Measurements from ENCODE around the gene SH2D6. TPM values are rescaled to one million over a fixed set of nuclear protein-coding genes. Genes with fewer than 3 reads are reported as not detected.

The SH2D6 gene
- total and polyA plus RNA-seq, 9 of the 15 experiments (the other 6 are each of a cell fraction or from before 2014, with no cell fraction given), result 0.07 to 0.76 (median 0.33) TPM; not detected in 2

- H3K4me3 ChIP-seq, result no peak overlapping the region
- H3K9me1 ChIP-seq (ENCODE audit: control insufficient read depth, insufficient read depth, low read length), result no peaks in the 10 kb centered on the region
- H3K4me2 ChIP-seq (ENCODE audit: insufficient read depth, low read length), result no peak overlapping the region
- H2AFZ ChIP-seq (ENCODE audit: low read depth, low read length), result no peak overlapping the region
- H3K9me3 ChIP-seq (replicated peaks; ENCODE audit: control insufficient read depth, insufficient read depth, low read depth, low read length), result peaks cover 2% of the 10 kb centered on the region; the same call in 1 of the 2 replicates
- H3K36me3 ChIP-seq (ENCODE audit: control insufficient read depth, insufficient read depth, low read length), result peaks cover 7% of the 10 kb centered on the region; the same call in 1 of the 3 replicates
- no peaks in the 10 kb centered on the region for H3K4me1 ChIP-seq (replicated peaks in 1 of 2; ENCODE audit: control insufficient read depth in 2 of 2, insufficient read depth in 2 of 2, low read length in 2 of 2)
- TF ChIP-seq NR3C1 (CRISPR knock-in tag; IDR thresholded peaks at IDR 0.05) (no peak), XRCC5 (IDR thresholded peaks at IDR 0.05; ENCODE audit: low read depth, low read length) (no peak)
- intact Hi-C loops (cut with micrococcal nuclease) (no loop called here), in situ Hi-C loops (cut with MboI) (no loop called here)
- H3K27ac ChIP-seq (ENCODE audit: extremely low read depth, low read depth, low read length), result no peak overlapping the region
- H3K27me3 ChIP-seq (ENCODE audit: control insufficient read depth in 2 of 2, insufficient read depth in 2 of 2, low read length in 2 of 2), result no peaks in the 10 kb centered on the region
- no peak for DNase-seq (ENCODE audit: extremely low read depth in 1 of 4, low spot score in 3 of 4)
- CTCF ChIA-PET (ENCODE audit: low intra/inter-chr PET ratio), result no interaction called here
- BruUV-seq (replicated peaks), result no TSS peak
- no peaks in the 10 kb centered on the region for H4K20me1 ChIP-seq (replicated peaks; ENCODE audit: control insufficient read depth, insufficient read depth, low read length)
- no peaks in the 10 kb centered on the region for H3K79me2 ChIP-seq (ENCODE audit: control insufficient read depth, insufficient read depth, low read length)
- WGBS (ENCODE audit: insufficient coverage, low coverage, missing lambda C conversion rate), result 56% methylated on average over 5 of the region's 5 CpGs
- ATAC-seq, result no peak
- POLR2A ChIA-PET, result interaction anchor here (0.6 to 1.1 kb wide), 3 partner anchors 42 to 163 kb away, joined by 3 to 4 read pairs (median 3); partner anchors contain the start of gene MAT2A
- no peak for FAIRE-seq
- H3K9ac ChIP-seq (ENCODE audit: insufficient read depth in 1 of 2, low read depth in 2 of 2, low read length in 2 of 2), result no peak overlapping the region
Observed at GRCh38 chr2:85376291-85377065, 42.0 kb upstream of the SH2D6 start.

GRCh38 chr2:85377083-85377482, 41.4 kb upstream of the SH2D6 start:
- Histone ChIP-seq H3K36me3 (ENCODE audit: control insufficient read depth, insufficient read depth, low read length) (peaks cover 7% of the 10 kb centered on the region; the same call in 1 of the 3 replicates), H3K9ac (ENCODE audit: insufficient read depth in 1 of 2, low read depth in 2 of 2, low read length in 2 of 2) (no peak overlapping the region), H2AFZ (ENCODE audit: low read depth, low read length) (no peak overlapping the region), H3K9me1 (ENCODE audit: control insufficient read depth, insufficient read depth, low read length) (no peaks in the 10 kb centered on the region), H3K4me1 (replicated peaks in 1 of 2; ENCODE audit: control insufficient read depth in 2 of 2, insufficient read depth in 2 of 2, low read length in 2 of 2) (no peaks in the 10 kb centered on the region), H3K4me3 (no peak overlapping the region), H3K27ac (ENCODE audit: extremely low read depth, low read depth, low read length) (no peak overlapping the region), H3K9me3 (replicated peaks; ENCODE audit: control insufficient read depth, insufficient read depth, low read depth, low read length) (peaks cover 2% of the 10 kb centered on the region; the same call in 1 of the 2 replicates), H4K20me1 (replicated peaks; ENCODE audit: control insufficient read depth, insufficient read depth, low read length) (no peaks in the 10 kb centered on the region), H3K79me2 (ENCODE audit: control insufficient read depth, insufficient read depth, low read length) (no peaks in the 10 kb centered on the region), H3K27me3 (ENCODE audit: control insufficient read depth in 2 of 2, insufficient read depth in 2 of 2, low read length in 2 of 2) (no peaks in the 10 kb centered on the region), H3K4me2 (ENCODE audit: insufficient read depth, low read length) (no peak overlapping the region)
- in situ Hi-C loops (cut with MboI), result no loop called here
- DNase-seq (ENCODE audit: extremely low read depth in 1 of 4, low spot score in 3 of 4), result no peak
- no TSS peak for BruUV-seq (replicated peaks)
- POLR2A ChIA-PET, result interaction anchor here (0.6 to 1.1 kb wide), 2 partner anchors 43 to 163 kb away, joined by 3 to 4 read pairs; no protein-coding TSS in a partner anchor
- no peak for ATAC-seq
- intact Hi-C loops (cut with micrococcal nuclease), result no loop called here
- 81% methylated on average over 11 of the region's 11 CpGs for WGBS (ENCODE audit: insufficient coverage, low coverage, missing lambda C conversion rate)
- CTCF ChIA-PET (ENCODE audit: low intra/inter-chr PET ratio), result no interaction called here
- FAIRE-seq, result no peak
- no peak for TF ChIP-seq NFIX (CRISPR knock-in tag; IDR thresholded peaks at IDR 0.05; ENCODE audit: low read depth)
- TF ChIP-seq ZKSCAN3 (CRISPR knock-in tag; IDR thresholded peaks at IDR 0.05), result no peak
- no peak for TF ChIP-seq DNMT1 (IDR thresholded peaks at IDR 0.05)
- no peak for TF ChIP-seq HDAC2 (IDR thresholded peaks at IDR 0.05)
- TF ChIP-seq L3MBTL2 (IDR thresholded peaks at IDR 0.05), result no peak
- TF ChIP-seq SIN3B (IDR thresholded peaks at IDR 0.05; ENCODE audit: low read depth), result no peak
- TF ChIP-seq USF1 (CRISPR knock-in tag; IDR thresholded peaks at IDR 0.05), result no peak
- TF ChIP-seq FOXP1 (CRISPR knock-in tag; IDR thresholded peaks at IDR 0.05), result no peak
- no peak for TF ChIP-seq CCAR2 (IDR thresholded peaks at IDR 0.05; ENCODE audit: low read depth, low read length)
- no peak for TF ChIP-seq STAT6 (CRISPR knock-in tag; IDR thresholded peaks at IDR 0.05)
- no peak for TF ChIP-seq CCNT2 (IDR thresholded peaks at IDR 0.05; ENCODE audit: borderline replicate concordance, extremely low read depth, insufficient read length, low read depth, low read length)

Data from K562 (cell line).